ENCODE data around the gene PSD. TPM values are rescaled to one million over a fixed set of nuclear protein-coding genes. Genes with fewer than 3 reads are reported as not detected.

The PSD gene
- polyA plus RNA-seq, 1 experiment, result 1.8 TPM

DNA sequence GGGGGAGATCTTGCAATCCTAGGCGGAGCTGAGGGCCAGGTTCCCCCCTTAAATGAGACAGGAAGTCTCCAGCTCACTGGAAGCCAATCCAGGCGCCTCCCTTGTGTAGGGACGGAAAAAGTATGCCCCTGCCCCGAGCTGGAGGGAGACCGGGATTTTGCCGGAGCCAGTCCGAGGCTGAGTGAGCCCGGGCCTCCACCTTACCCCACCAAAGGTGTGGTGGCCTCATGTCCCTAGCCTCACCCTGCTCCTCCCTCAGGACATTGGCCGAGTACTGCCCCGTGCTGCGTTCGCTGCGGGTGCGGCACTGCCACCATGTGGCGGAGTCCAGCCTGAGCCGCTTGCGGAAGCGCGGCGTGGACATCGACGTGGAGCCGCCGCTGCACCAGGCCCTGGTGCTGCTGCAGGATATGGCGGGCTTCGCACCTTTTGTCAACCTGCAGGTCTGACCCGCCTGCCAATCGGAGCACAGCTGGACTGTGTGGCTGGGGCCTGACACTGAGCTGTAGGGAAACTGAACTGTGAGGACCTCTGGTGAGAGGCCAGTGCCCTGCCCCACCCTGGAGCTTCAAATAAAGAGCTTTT is 4.1 kb upstream of the PSD start:
- peak overlapping the region; percentile 82 for H3K4me3 ChIP-seq (ENCODE audit: low read depth, low read length)
- ChIA-PET CTCF (interaction anchor here (0.6 to 7.0 kb wide), 27 partner anchors 10 to 290 kb away, joined by 3 to 60 read pairs (median 5); partner anchors contain the start of genes C10orf95, CUEDC2, ELOVL3 and PPRC1), POLR2A (no interaction called here)
- H3K27me3 ChIP-seq (ENCODE audit: control insufficient read depth, insufficient read depth, low read length), result peaks cover 4% of the 10 kb centered on the region
- DNase-seq (ENCODE audit: low read depth), result no peak
- TF ChIP-seq, protein P1, sequence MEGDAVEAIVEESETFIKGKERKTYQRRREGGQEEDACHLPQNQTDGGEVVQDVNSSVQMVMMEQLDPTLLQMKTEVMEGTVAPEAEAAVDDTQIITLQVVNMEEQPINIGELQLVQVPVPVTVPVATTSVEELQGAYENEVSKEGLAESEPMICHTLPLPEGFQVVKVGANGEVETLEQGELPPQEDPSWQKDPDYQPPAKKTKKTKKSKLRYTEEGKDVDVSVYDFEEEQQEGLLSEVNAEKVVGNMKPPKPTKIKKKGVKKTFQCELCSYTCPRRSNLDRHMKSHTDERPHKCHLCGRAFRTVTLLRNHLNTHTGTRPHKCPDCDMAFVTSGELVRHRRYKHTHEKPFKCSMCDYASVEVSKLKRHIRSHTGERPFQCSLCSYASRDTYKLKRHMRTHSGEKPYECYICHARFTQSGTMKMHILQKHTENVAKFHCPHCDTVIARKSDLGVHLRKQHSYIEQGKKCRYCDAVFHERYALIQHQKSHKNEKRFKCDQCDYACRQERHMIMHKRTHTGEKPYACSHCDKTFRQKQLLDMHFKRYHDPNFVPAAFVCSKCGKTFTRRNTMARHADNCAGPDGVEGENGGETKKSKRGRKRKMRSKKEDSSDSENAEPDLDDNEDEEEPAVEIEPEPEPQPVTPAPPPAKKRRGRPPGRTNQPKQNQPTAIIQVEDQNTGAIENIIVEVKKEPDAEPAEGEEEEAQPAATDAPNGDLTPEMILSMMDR (IDR thresholded peaks at IDR 0.05; ENCODE audit: insufficient read depth, low read depth, low read length), result peak; percentile 94
- H3K36me3 ChIP-seq (ENCODE audit: control insufficient read depth, insufficient read depth, low read length), result peaks cover 8% of the 10 kb centered on the region

- CTCF ChIA-PET, result interaction anchor here (0.8 to 7.0 kb wide), 21 partner anchors 11 to 264 kb away, joined by 3 to 60 read pairs (median 12); partner anchors contain the start of genes CUEDC2 and ELOVL3
- DNase-seq (ENCODE audit: low read depth), result no peak
- Histone ChIP-seq H3K4me3 (ENCODE audit: low read depth, low read length) (peak overlapping the region; percentile 82), H3K36me3 (ENCODE audit: control insufficient read depth, insufficient read depth, low read length) (peaks cover 8% of the 10 kb centered on the region), H3K27me3 (ENCODE audit: control insufficient read depth, insufficient read depth, low read length) (peaks cover 4% of the 10 kb centered on the region)
- TF ChIP-seq, protein P1 (IDR thresholded peaks at IDR 0.05; ENCODE audit: insufficient read depth, low read depth, low read length), result no peak
- POLR2A ChIA-PET, result interaction anchor here (0.5 to 3.1 kb wide), 2 partner anchors 10 to 26 kb away, joined by 3 to 7 read pairs; partner anchors contain the start of genes CUEDC2 and NFKB2
These were observed 3.4 kb upstream of the PSD start for GRCh38 chr10:102421757-102422512.

- CTCF ChIA-PET, result interaction anchor here (0.8 to 7.0 kb wide), 15 partner anchors 11 to 251 kb away, joined by 3 to 60 read pairs (median 20); partner anchors contain the start of genes C10orf95 and CUEDC2
- POLR2A ChIA-PET, result interaction anchor here (0.5 to 3.1 kb wide), 3 partner anchors 11 to 191 kb away, joined by 3 to 7 read pairs (median 3); partner anchors contain the start of genes CUEDC2 and NFKB2
- Histone ChIP-seq H3K27me3 (ENCODE audit: control insufficient read depth, insufficient read depth, low read length) (peaks cover 4% of the 10 kb centered on the region), H3K36me3 (ENCODE audit: control insufficient read depth, insufficient read depth, low read length) (peaks cover 8% of the 10 kb centered on the region), H3K4me3 (ENCODE audit: low read depth, low read length) (peak overlapping the region; percentile 82)
- TF ChIP-seq, protein P1 (IDR thresholded peaks at IDR 0.05; ENCODE audit: insufficient read depth, low read depth, low read length), result no peak
- no peak for DNase-seq (ENCODE audit: low read depth)
These were observed 2.8 kb upstream of the PSD start for GRCh38 chr10:102421507-102421756.

GRCh38 chr10:102420714-102421506 is 2.3 kb upstream of the PSD start, which contains the start of gene FBXL15:
FBXL15 (plus strand) TSS chr10:102420836; CDS start chr10:102421130, 294 bp downstream.
- TF ChIP-seq, protein P1 (IDR thresholded peaks at IDR 0.05; ENCODE audit: insufficient read depth, low read depth, low read length), result no peak
- DNase-seq (ENCODE audit: low read depth), result peak; percentile 68
- ChIA-PET CTCF (interaction anchor here (0.8 to 7.0 kb wide), 13 partner anchors 10 to 251 kb away, joined by 3 to 60 read pairs (median 21); partner anchors contain the start of genes C10orf95 and CUEDC2), POLR2A (interaction anchor here (1.3 to 3.1 kb wide), 2 partner anchors 12 to 190 kb away, joined by 3 to 7 read pairs; partner anchors contain the start of gene CUEDC2)
- peak within 1 kb of the TSS; percentile 82 for H3K4me3 ChIP-seq (ENCODE audit: low read depth, low read length)
- peaks cover 4% of the 10 kb centered on the region for H3K27me3 ChIP-seq (ENCODE audit: control insufficient read depth, insufficient read depth, low read length)
- H3K36me3 ChIP-seq (ENCODE audit: control insufficient read depth, insufficient read depth, low read length), result peaks cover 8% of the 10 kb centered on the region

All from BJ (cell line).